PFSK-1 (cell line): ENCODE results near the gene GOLGA2.

Experiments used
- FOXP2 ChIP-seq: optimal IDR thresholded peaks from 2 replicates; pipeline ENCODE3; 2011; ENCODE audit warnings: borderline replicate concordance, control low read depth, inconsistent platforms; ENCODE audit not compliant: insufficient read depth; ENCODE audit errors: extremely low read length, extremely low read depth
- POLR2AphosphoS5 ChIP-seq: IDR thresholded peaks from 2 replicates; pipeline ENCODE4 v1.6.1; 2012; ENCODE audit warnings: low read depth, mild to moderate bottlenecking, control low read depth, low read length, moderate library complexity
- SIN3A ChIP-seq: IDR thresholded peaks from 2 replicates; pipeline ENCODE4 v1.6.1; 2012; ENCODE audit warnings: mild to moderate bottlenecking, low read length, moderate library complexity, borderline replicate concordance; ENCODE audit not compliant: insufficient read depth
- TAF1 ChIP-seq: IDR thresholded peaks from 2 replicates; pipeline ENCODE4 v1.6.1; 2012; ENCODE audit warnings: low read length, control low read depth, borderline replicate concordance; ENCODE audit not compliant: insufficient read depth
- TF ChIP-seq, protein P1 (sequence below), 2 experiments: IDR thresholded peaks; 2 replicates each; pipeline versions ENCODE4 v1.6.1 to v1.8.0; 2011 to 2012; ENCODE audit warnings: low read depth in 2 of 2, low read length in 2 of 2, control low read depth in 1 of 2, inconsistent platforms in 1 of 2, mild to moderate bottlenecking in 1 of 2, moderate library complexity in 1 of 2; ENCODE audit not compliant: insufficient read depth in 1 of 2

The GOLGA2 gene

DNA sequence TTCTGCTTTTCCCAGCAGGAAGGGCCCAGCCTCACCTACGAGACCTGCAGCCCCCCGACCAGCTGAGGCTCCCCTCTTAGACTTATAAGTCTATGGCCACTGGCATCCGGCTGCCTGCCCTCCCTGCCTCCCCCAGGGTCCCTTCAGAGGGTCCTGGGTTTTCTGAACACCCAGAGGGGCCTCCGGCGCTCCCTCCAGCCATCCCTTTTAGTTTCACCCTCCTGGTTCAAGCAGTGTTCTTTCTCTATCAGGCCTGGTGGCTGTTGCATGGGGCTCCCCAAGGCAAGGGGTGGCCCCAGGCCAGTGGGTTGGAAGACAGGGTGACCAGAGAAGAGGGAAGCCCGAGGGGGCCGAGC, 21.8 kb downstream of the GOLGA2 start:
- TF ChIP-seq SIN3A (no peak), TAF1 (no peak), POLR2AphosphoS5 (no peak), FOXP2 (no peak)
- TF ChIP-seq, protein P1, sequence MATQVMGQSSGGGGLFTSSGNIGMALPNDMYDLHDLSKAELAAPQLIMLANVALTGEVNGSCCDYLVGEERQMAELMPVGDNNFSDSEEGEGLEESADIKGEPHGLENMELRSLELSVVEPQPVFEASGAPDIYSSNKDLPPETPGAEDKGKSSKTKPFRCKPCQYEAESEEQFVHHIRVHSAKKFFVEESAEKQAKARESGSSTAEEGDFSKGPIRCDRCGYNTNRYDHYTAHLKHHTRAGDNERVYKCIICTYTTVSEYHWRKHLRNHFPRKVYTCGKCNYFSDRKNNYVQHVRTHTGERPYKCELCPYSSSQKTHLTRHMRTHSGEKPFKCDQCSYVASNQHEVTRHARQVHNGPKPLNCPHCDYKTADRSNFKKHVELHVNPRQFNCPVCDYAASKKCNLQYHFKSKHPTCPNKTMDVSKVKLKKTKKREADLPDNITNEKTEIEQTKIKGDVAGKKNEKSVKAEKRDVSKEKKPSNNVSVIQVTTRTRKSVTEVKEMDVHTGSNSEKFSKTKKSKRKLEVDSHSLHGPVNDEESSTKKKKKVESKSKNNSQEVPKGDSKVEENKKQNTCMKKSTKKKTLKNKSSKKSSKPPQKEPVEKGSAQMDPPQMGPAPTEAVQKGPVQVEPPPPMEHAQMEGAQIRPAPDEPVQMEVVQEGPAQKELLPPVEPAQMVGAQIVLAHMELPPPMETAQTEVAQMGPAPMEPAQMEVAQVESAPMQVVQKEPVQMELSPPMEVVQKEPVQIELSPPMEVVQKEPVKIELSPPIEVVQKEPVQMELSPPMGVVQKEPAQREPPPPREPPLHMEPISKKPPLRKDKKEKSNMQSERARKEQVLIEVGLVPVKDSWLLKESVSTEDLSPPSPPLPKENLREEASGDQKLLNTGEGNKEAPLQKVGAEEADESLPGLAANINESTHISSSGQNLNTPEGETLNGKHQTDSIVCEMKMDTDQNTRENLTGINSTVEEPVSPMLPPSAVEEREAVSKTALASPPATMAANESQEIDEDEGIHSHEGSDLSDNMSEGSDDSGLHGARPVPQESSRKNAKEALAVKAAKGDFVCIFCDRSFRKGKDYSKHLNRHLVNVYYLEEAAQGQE (IDR thresholded peaks at IDR 0.05; ENCODE audit: insufficient read depth in 1 of 2, low read depth in 2 of 2, low read length in 2 of 2): no peak

DNA sequence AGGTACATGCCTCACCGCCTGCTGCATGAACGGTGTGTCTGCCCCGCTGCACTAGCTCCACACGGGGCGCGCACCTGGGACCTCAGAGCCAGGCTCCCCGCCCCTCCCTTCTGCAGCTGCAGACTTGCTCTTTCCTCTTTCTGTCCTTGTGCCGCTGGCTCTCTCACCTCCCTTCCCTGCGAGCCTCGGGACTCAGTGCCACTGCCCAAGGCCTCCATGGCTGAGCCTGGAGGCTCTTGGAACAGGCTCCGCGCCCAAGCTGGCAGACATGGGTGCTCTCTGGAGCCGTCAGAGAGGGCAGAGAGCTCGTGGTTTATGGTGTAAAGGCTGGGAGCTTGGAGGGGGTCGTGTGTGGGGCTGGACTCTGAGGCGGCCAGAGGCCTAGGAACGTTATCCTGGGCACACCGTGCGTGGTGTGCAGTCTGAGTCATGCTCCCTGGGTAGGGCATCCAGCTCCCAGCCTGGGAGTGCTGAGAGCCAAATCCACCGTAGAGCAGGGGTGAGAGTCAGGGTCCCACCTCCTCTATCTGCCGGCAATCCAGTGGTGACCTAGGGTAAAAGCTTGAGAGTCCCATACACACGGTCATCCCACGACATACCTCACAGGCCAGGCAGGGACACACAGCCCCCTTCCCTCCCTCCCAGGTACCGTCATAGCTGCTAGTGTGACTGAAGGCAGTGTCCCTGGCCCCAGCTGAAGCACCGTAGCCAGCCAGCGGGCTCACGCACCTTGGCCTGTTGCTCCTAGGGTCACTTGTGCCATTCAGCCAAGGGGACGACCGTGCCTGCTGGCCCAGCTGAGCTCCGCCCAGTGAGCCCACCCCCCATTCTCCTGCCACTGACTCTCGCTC, 22.4 kb downstream of the GOLGA2 start:
- TF ChIP-seq, protein P1 (IDR thresholded peaks at IDR 0.05; ENCODE audit: insufficient read depth in 1 of 2, low read depth in 2 of 2, low read length in 2 of 2): no peak
- TF ChIP-seq POLR2AphosphoS5 (no peak), FOXP2 (no peak), TAF1 (no peak), SIN3A (no peak)

DNA sequence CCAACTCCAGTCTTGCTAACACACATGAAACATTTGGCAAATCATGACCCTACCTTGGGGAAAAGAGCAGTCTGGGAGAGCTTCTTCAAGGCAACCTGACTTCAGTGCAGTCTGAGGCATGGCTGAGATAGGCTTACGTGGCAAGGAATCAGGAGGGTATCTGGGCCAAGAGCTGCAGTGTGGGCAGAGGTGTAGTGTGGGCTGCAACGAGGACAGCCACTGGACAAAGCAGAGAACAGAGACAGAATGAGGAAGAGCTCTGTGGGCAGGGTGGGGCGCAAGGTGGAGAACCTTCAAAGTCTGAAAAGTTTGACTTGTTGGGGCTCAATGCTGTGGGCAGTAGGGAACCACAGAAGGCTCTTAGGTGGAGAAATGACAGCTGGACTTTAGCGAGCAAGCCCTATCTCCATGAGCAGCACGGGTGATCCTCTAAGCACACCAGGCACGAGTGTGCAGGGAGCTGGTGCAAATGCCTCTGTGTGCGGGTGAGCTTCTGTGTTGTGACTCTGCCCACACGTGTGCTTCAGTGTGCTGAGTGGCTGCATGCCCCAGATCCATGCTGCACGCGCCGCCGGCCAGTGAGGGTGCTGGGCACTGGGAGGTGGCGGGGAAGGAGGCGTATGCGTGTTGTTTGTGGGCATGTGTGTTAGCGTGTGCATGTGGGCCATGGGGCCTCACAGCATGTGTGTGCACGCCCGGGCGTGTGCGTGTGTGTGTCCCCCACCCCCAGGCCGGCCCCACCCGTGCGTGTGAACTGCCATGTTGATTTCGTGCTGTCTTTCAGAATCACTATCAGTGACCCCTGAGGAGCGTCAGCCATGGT, 23.3 kb downstream of the GOLGA2 start:
- TF ChIP-seq SIN3A: no peak
- TF ChIP-seq, protein P1 (IDR thresholded peaks at IDR 0.05; ENCODE audit: insufficient read depth in 1 of 2, low read depth in 2 of 2, low read length in 2 of 2): no peak
- no peak for TF ChIP-seq TAF1
- no peak for TF ChIP-seq POLR2AphosphoS5
- no peak for TF ChIP-seq FOXP2

DNA sequence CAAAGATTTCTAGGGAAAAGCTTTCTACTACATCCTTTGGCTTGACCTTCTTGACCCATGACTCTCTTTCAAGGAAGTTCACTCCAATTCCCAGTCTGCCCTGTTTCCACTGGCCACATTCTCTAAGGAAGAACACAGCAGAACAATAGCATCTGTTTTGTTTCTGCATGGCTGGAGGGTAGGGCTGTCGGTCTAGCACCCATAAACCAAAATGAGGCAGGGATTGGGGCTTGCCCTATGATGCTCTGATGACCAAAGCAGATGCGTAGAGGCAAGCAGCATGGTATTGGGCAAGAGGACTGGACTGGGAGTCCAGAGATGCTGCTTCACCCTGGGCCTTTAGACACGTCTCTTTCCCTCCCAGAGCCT, 24.1 kb downstream of the GOLGA2 start:
- no peak for TF ChIP-seq TAF1
- TF ChIP-seq FOXP2: no peak
- TF ChIP-seq, protein P1 (IDR thresholded peaks at IDR 0.05; ENCODE audit: insufficient read depth in 1 of 2, low read depth in 2 of 2, low read length in 2 of 2): no peak
- TF ChIP-seq SIN3A: no peak
- no peak for TF ChIP-seq POLR2AphosphoS5
